ENCODE measurements around the gene CCNL1. TPM values are rescaled to one million over a fixed set of nuclear protein-coding genes. Genes with fewer than 3 reads are reported as not detected.

CCNL1 gene
- total and polyA plus RNA-seq, 2 donors (not counting 3 experiments of a cell fraction or from before 2014, with no cell fraction given), result 119 to 137 TPM

DNA sequence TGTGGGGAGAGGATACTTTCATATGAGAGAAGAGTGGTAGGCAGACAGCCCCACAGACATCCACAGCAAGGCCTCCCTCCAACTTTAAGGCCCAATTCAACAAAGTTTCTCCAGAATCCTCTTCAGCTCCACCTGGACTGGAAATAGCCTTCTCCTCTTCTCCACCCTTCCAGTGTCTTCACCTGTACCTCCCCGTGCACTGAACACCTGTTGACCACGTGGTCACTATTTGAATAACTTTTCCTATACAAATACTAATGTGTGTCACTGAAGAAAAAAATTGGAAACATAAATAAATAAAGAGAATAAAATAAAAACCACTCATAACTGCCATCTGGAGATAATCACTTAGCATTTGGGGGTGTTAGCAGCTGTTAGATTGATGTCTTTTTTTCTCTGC lies 52.9 kb downstream of the CCNL1 start:
- no peak for TF ChIP-seq MYC (IDR thresholded peaks at IDR 0.05; ENCODE audit: low read depth, low read length)
- TF ChIP-seq, protein P1, sequence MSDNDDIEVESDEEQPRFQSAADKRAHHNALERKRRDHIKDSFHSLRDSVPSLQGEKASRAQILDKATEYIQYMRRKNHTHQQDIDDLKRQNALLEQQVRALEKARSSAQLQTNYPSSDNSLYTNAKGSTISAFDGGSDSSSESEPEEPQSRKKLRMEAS (IDR thresholded peaks at IDR 0.05; ENCODE audit: insufficient read depth, insufficient read length), result no peak
- no peak for TF ChIP-seq GATA2 (IDR thresholded peaks at IDR 0.05; ENCODE audit: insufficient read depth, insufficient read length, low read depth, low read length)
- no peak for TF ChIP-seq FOS (IDR thresholded peaks at IDR 0.05; ENCODE audit: borderline replicate concordance, insufficient read depth, low read length)
- TF ChIP-seq POLR2A (IDR thresholded peaks at IDR 0.05; ENCODE audit: low read depth, low read length), result no peak
- TF ChIP-seq JUN (IDR thresholded peaks at IDR 0.05; ENCODE audit: borderline replicate concordance, insufficient read depth, insufficient read length, low read depth), result no peak
- no peak for TF ChIP-seq EZH2 (IDR thresholded peaks at IDR 0.05; ENCODE audit: borderline replicate concordance, low read depth, low read length, severe bottlenecking)
- TF ChIP-seq, protein P2, sequence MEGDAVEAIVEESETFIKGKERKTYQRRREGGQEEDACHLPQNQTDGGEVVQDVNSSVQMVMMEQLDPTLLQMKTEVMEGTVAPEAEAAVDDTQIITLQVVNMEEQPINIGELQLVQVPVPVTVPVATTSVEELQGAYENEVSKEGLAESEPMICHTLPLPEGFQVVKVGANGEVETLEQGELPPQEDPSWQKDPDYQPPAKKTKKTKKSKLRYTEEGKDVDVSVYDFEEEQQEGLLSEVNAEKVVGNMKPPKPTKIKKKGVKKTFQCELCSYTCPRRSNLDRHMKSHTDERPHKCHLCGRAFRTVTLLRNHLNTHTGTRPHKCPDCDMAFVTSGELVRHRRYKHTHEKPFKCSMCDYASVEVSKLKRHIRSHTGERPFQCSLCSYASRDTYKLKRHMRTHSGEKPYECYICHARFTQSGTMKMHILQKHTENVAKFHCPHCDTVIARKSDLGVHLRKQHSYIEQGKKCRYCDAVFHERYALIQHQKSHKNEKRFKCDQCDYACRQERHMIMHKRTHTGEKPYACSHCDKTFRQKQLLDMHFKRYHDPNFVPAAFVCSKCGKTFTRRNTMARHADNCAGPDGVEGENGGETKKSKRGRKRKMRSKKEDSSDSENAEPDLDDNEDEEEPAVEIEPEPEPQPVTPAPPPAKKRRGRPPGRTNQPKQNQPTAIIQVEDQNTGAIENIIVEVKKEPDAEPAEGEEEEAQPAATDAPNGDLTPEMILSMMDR (IDR thresholded peaks at IDR 0.05; ENCODE audit: extremely low read depth in 1 of 2, insufficient read depth in 1 of 2, low read depth in 1 of 2, low read length in 2 of 2), result no peak
- TF ChIP-seq POLR2AphosphoS5 (IDR thresholded peaks at IDR 0.05; ENCODE audit: insufficient read depth, low read depth, low read length), result no peak
- Histone ChIP-seq H3K27ac (ENCODE audit: insufficient read depth, low read depth, low read length) (no peak overlapping the region), H3K79me2 (ENCODE audit: control insufficient read depth, insufficient read depth, low read length) (no peaks in the 10 kb centered on the region), H3K9ac (replicated peaks; ENCODE audit: extremely low read depth, insufficient read depth, low read length) (no peak overlapping the region), H3K9me3 (replicated peaks; ENCODE audit: control insufficient read depth, insufficient read depth, low read length) (no peaks in the 10 kb centered on the region), H2AFZ (ENCODE audit: low read depth, low read length) (no peak overlapping the region), H3K4me2 (ENCODE audit: insufficient read depth, low read length) (no peak overlapping the region), H3K4me1 (ENCODE audit: control insufficient read depth, extremely low read depth, insufficient read depth, low read length) (no peaks in the 10 kb centered on the region), H3K36me3 (ENCODE audit: control insufficient read depth in 2 of 2, extremely low read depth in 1 of 2, insufficient read depth in 2 of 2, low read length in 2 of 2) (no peaks in the 10 kb centered on the region), H4K20me1 (replicated peaks; ENCODE audit: control insufficient read depth, extremely low read depth, insufficient read depth, low read length) (no peaks in the 10 kb centered on the region), H3K27me3 (ENCODE audit: control insufficient read depth in 2 of 2, insufficient read depth in 2 of 2, low read length in 2 of 2) (no peaks in the 10 kb centered on the region), H3K9me1 (replicated peaks; ENCODE audit: control insufficient read depth, extremely low read depth, insufficient read depth, low read length) (no peaks in the 10 kb centered on the region), H3K4me3 (replicated peaks in 1 of 3; ENCODE audit: insufficient read depth in 1 of 3, low read depth in 1 of 3, low read length in 3 of 3) (no peak overlapping the region)
- intact Hi-C loops (cut with micrococcal nuclease), result no loop called here
- no TSS peak for BruUV-seq (replicated peaks)
- CTCF ChIA-PET, result interaction anchor here (1.8 to 2.2 kb wide), 2 partner anchors 8 to 12 kb away, joined by 5 to 6 read pairs; no protein-coding TSS in a partner anchor
- dilution Hi-C loops (cut with MboI; ENCODE audit: extremely low pct_ligation_motif_present, low sequenced_read_pairs), result no loop called here
- DNase-seq (ENCODE audit: low read depth, low spot score) (no peak), FAIRE-seq (no peak)
- POLR2A ChIA-PET, result interaction anchor here (1.2 kb wide), 1 partner anchor 18 kb away, joined by 4 read pairs; no protein-coding TSS in a partner anchor

All from endothelial cell of umbilical vein (primary cell).